CD4-positive, alpha-beta T cell (primary cell): ENCODE measurements around the gene LRRC47. TPM values are rescaled to one million over a fixed set of nuclear protein-coding genes. Genes with fewer than 3 reads are reported as not detected.

ENCODE experiments used
- ATAC-seq: fragments of 200-7000 bp; cut with Tn5 transposase; one replicate; pipeline ENCODE4 v1.10.0; 2022; ENCODE audit warnings: mild to moderate bottlenecking; ENCODE audit not compliant: poor library complexity
- CTCF ChIA-PET: fragments of 350-600 bp; sonication (Branson Sonifier 250); formaldehyde crosslinking; loops from one replicate; lab custom pipeline; 2021; ENCODE audit warnings: antibody characterized with exemption, inconsistent platforms; lab: Charles Lee
- POLR2A ChIA-PET: fragments of 350-600 bp; sonication (Branson Sonifier 250); formaldehyde crosslinking; loops from one replicate; lab custom pipeline; 2021; ENCODE audit warnings: antibody characterized with exemption, inconsistent platforms; lab: Charles Lee
- DNase-seq, 14 experiments: peaks; one replicate each; pipeline ENCODE4 v3.0.0-alpha.2; 2013 to 2020; ENCODE audit warnings: mixed read lengths in 2 of 14
- H3K27ac ChIP-seq, 2 donors: one replicate each; pipeline versions ENCODE4 v1.5.1 to v1.7.0; 2013; ENCODE audit warnings: low read length in 2 of 2, low read depth in 1 of 2, mild to moderate bottlenecking in 1 of 2
- H3K27me3 ChIP-seq, 2 experiments: 1 replicate in 1 of 2; 2 replicates in 1 of 2; pipeline versions ENCODE4 v1.6.1 to v1.7.0; 2013; ENCODE audit warnings: low read length in 2 of 2, control low read depth in 1 of 2, mild to moderate bottlenecking in 1 of 2, moderate library complexity in 1 of 2; ENCODE audit not compliant: insufficient read depth in 2 of 2, control insufficient read depth in 1 of 2
- H3K36me3 ChIP-seq: one replicate; pipeline ENCODE4 v1.6.1; 2013; ENCODE audit warnings: low read length, control low read depth; ENCODE audit not compliant: insufficient read depth
- H3K4me1 ChIP-seq: one replicate; pipeline ENCODE4 v1.6.1; 2013; ENCODE audit warnings: low read length, control low read depth; ENCODE audit not compliant: insufficient read depth
- H3K4me3 ChIP-seq: one replicate; pipeline ENCODE4 v1.5.1; 2013; ENCODE audit warnings: mild to moderate bottlenecking, low read length, moderate library complexity
- H3K9me3 ChIP-seq, 2 experiments: 1 replicate in 1 of 2; 2 replicates in 1 of 2; pipeline versions ENCODE4 v1.6.1 to v1.7.0; 2013; ENCODE audit warnings: low read length in 2 of 2, mild to moderate bottlenecking in 2 of 2, control low read depth in 1 of 2, moderate library complexity in 1 of 2; ENCODE audit not compliant: control insufficient read depth in 1 of 2, insufficient read depth in 1 of 2
- H3K27ac Mint-ChIP-seq: one replicate; pipeline ENCODE4 v1.8.0; 2020; ENCODE audit warnings: mixed read lengths
- H3K27me3 Mint-ChIP-seq: one replicate; pipeline ENCODE4 v1.8.0; 2021; ENCODE audit warnings: mixed read lengths
- H3K36me3 Mint-ChIP-seq: one replicate; pipeline ENCODE4 v1.8.0; 2021; ENCODE audit warnings: low read depth, mixed read lengths
- H3K4me1 Mint-ChIP-seq: one replicate; pipeline ENCODE4 v1.8.0; 2021; ENCODE audit warnings: low read depth, mixed read lengths
- H3K4me3 Mint-ChIP-seq: one replicate; pipeline ENCODE4 v1.8.0; 2020; ENCODE audit warnings: mild to moderate bottlenecking, mixed read lengths
- H3K9me3 Mint-ChIP-seq: one replicate; pipeline ENCODE4 v1.8.0; 2020; ENCODE audit warnings: mixed read lengths
- intact Hi-C, 2 experiments: fragments of 100-400 bp; cut with DNase I in 1 of 2; cut with micrococcal nuclease in 1 of 2; formaldehyde crosslinking; loops; one replicate each; pipeline versions ENCODE4 v1.15.1 to v1.9.0; 2023 to 2025; cut with DNase I, micrococcal nuclease
- total RNA-seq, 174 experiments: library from RNA in 2 of 174; stranded (reverse) in 2 of 174; gene quantifications; one replicate each; pipeline ENCODE4 v1.2.3 and lab custom pipeline; 2021 to 2026
- TF ChIP-seq, protein P1 (sequence below): fragments of 200-600 bp; IDR thresholded peaks from one replicate; pipeline ENCODE4 v1.8.0; 2022; ENCODE audit warnings: antibody characterized with exemption, mild to moderate bottlenecking

LRRC47 gene
- total RNA-seq, 2 experiments from 2014 or later, result 30.1 to 32.0 TPM

DNA sequence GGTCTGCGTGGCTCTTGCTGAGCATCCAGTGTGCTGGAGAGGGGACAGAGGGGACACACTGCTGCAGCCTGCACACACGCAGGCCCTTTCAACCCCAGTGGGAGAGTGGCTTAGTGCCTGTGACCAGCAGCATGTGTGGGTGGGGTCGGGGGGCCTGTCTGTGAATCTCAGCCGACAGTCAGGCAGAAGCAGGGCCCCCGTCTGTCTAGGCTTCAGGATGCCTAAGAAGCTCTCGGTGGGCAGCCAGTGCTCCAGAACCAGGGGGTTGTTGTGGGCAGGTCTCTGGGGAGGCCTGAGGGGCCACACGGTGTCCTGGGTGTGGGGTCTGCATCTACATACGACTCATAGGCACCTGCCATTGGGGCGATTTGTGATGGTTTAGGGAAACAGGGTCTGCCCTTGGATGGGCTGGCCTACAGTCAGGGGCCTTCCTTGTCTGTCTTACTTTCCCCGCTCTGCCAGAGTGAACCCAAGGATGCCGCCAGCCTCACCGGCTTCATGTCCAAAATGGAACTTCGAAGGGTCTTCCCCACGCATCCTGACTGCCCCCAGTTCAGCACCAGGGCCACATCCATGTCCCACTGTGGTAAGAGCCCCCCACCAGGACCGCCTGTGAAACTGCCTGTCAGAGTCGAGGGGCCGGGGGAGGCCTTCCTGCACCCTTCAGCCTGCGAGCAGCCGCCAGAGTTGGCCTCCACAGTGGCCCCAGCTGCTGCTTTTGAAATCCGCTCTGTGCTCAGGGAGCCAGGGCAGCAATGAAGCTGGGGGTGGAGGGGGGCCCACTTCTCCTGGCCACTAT, 42.4 kb downstream of the LRRC47 start:
- Histone ChIP-seq H3K9me3 (peaks cover 0 to 4% of the 10 kb centered on the region in 2 experiments), H3K4me3 (no peak overlapping the region), H3K27me3 (peaks cover 0 to 5% of the 10 kb centered on the region in 2 experiments), H3K4me1 (no peaks in the 10 kb centered on the region), H3K36me3 (no peaks in the 10 kb centered on the region), H3K27ac (no peak overlapping the region)
- ATAC-seq, result no peak
- intact Hi-C loops, result no loop called here
- Mint-ChIP-seq H3K36me3 (no peaks in the 10 kb centered on the region), H3K4me1 (no peaks in the 10 kb centered on the region), H3K4me3 (no peak overlapping the region), H3K9me3 (no peaks in the 10 kb centered on the region), H3K27ac (no peak overlapping the region), H3K27me3 (peaks cover 3% of the 10 kb centered on the region)
- DNase-seq, result no peak
- ChIA-PET POLR2A (no interaction called here), CTCF (interaction anchor here (0.7 kb wide), 1 partner anchor 135 kb away, joined by 3 read pairs; no protein-coding TSS in a partner anchor)
- TF ChIP-seq, protein P1, sequence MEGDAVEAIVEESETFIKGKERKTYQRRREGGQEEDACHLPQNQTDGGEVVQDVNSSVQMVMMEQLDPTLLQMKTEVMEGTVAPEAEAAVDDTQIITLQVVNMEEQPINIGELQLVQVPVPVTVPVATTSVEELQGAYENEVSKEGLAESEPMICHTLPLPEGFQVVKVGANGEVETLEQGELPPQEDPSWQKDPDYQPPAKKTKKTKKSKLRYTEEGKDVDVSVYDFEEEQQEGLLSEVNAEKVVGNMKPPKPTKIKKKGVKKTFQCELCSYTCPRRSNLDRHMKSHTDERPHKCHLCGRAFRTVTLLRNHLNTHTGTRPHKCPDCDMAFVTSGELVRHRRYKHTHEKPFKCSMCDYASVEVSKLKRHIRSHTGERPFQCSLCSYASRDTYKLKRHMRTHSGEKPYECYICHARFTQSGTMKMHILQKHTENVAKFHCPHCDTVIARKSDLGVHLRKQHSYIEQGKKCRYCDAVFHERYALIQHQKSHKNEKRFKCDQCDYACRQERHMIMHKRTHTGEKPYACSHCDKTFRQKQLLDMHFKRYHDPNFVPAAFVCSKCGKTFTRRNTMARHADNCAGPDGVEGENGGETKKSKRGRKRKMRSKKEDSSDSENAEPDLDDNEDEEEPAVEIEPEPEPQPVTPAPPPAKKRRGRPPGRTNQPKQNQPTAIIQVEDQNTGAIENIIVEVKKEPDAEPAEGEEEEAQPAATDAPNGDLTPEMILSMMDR, result no peak

DNA sequence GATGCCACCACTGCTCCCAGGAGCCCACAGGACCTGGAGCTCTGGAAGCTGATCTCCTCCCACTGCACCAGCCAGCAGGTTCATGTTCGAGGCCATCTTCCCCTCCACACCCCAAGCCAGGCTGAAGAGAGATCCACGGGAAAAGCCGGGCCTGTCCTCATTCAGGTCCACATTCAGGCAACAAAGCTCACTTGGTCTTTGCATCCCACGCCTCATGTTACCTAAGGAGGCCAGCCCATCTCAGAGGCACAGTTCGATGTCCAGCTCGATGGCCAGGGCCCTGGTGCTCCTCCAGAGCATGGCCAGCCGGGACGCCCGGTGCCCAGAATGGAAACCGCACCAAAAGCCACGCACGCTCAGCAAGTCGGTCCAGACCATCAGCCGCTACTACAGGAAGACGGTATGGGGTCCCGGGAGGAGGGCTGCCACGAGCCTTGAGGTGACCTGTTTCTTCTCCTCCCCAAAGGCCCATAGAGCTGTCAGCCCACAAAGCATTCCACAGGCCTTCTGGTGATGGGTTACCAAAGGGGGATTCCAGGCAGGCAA, 43.8 kb downstream of the LRRC47 start, which contains the start of gene CCDC27:
CCDC27 (plus strand) TSS at position 51 of the 546 bp plus-strand sequence; CDS start at position 83, 32 bp downstream.
- H3K9me3 Mint-ChIP-seq, result no peaks in the 10 kb centered on the region
- DNase-seq (no peak), ATAC-seq (no peak)
- Histone ChIP-seq H3K36me3 (no peaks in the 10 kb centered on the region), H3K9me3 (peaks cover 0 to 4% of the 10 kb centered on the region in 2 experiments), H3K4me1 (peaks cover 7% of the 10 kb centered on the region), H3K27ac (no peak within 1 kb of the TSS), H3K27me3 (peaks cover 0 to 5% of the 10 kb centered on the region in 2 experiments), H3K4me3 (no peak within 1 kb of the TSS)
- POLR2A ChIA-PET, result no interaction called here
- CTCF ChIA-PET, result no interaction called here
- TF ChIP-seq, protein P1, result no peak
- no peak within 1 kb of the TSS for H3K4me3 Mint-ChIP-seq
- H3K27me3 Mint-ChIP-seq, result peaks cover 3% of the 10 kb centered on the region
- intact Hi-C loops, result no loop called here
- peaks cover 10% of the 10 kb centered on the region for H3K4me1 Mint-ChIP-seq
- no peaks in the 10 kb centered on the region for H3K36me3 Mint-ChIP-seq
- no peak within 1 kb of the TSS for H3K27ac Mint-ChIP-seq

DNA sequence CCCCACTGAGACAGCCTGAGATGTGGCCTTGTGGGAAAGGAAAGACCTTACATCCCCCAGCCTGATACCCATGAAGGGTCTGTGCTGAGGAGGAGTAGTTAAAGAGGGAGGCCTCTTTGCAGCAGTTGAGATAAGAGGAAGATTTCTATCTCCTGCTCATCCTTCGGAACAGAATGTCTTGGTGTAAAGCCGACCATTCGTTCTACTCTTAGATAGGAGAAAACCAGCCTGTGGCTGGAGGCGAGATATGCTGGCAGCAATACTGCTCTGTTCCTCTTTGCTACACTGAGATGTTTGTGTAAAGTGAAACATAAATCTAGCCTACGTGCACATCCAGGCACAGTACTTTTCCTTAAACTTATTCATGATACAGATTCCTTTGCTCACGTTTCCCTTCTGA, 45.6 kb downstream of the LRRC47 start:
- H3K4me1 Mint-ChIP-seq, result peaks cover 21% of the 10 kb centered on the region
- H3K27me3 Mint-ChIP-seq, result no peaks in the 10 kb centered on the region
- intact Hi-C loops, result no loop called here
- Histone ChIP-seq H3K4me1 (peaks cover 22% of the 10 kb centered on the region), H3K27me3 (no peaks in the 10 kb centered on the region), H3K36me3 (no peaks in the 10 kb centered on the region), H3K27ac (no peak overlapping the region), H3K9me3 (peaks cover 0 to 6% of the 10 kb centered on the region in 2 experiments), H3K4me3 (no peak overlapping the region)
- H3K4me3 Mint-ChIP-seq, result no peak overlapping the region
- ChIA-PET POLR2A (no interaction called here), CTCF (no interaction called here)
- DNase-seq (no peak), ATAC-seq (no peak)
- H3K36me3 Mint-ChIP-seq, result no peaks in the 10 kb centered on the region
- no peaks in the 10 kb centered on the region for H3K9me3 Mint-ChIP-seq
- no peak overlapping the region for H3K27ac Mint-ChIP-seq
- TF ChIP-seq, protein P1, result no peak
